MG63 (cell line): ENCODE measurements around the gene UGT2B15. TPM values are rescaled to one million over a fixed set of nuclear protein-coding genes. Genes with fewer than 3 reads are reported as not detected.

ENCODE experiments used
- total RNA-seq: library from RNA; depleted of rRNA; stranded (reverse); fragments of >200 nt; shearing (Covaris generic); gene quantifications from 2 replicates; pipeline ENCODE4 v1.2.3, GENCODE V29; 2014; ENCODE audit warnings: low replicate concordance; rRNA removed

The UGT2B15 gene
- total RNA-seq, 1 experiment from 2014 or later, result not detected

Other genes starting within 250 kb of the UGT2B15 start
- gene TMPRSS11E, start 223.2 kb downstream of the UGT2B15 start, total RNA-seq, result not detected in 2 replicates
- not detected in 2 replicates for gene UGT2B17, start 94.3 kb downstream of the UGT2B15 start, total RNA-seq
- gene UGT2B10, start 145.3 kb upstream of the UGT2B15 start, total RNA-seq, result not detected in 2 replicates